ENCODE data around the gene ERCC6L2.

Gene ERCC6L2

GRCh38 chr9:95870906-95871305, 4.6 kb upstream of the ERCC6L2 start:
- DNase-seq, result no peak

- DNase-seq, result no peak
Measured at GRCh38 chr9:95874303-95874988, 1.0 kb upstream of the ERCC6L2 start.

- DNase-seq, result no peak
Measured at GRCh38 chr9:95874989-95875304, 544 bp upstream of the ERCC6L2 start.

- DNase-seq, result no peak
Measured at GRCh38 chr9:95876138-95876444, 600 bp downstream of the ERCC6L2 start.

GRCh38 chr9:95876595-95876994, 1.1 kb downstream of the ERCC6L2 start:
- DNase-seq, result no peak

- DNase-seq, result no peak
Measured at GRCh38 chr9:95877984-95878383, 2.5 kb downstream of the ERCC6L2 start.

GRCh38 chr9:95879591-95879990, 4.1 kb downstream of the ERCC6L2 start:
- DNase-seq, result no peak

- no peak for DNase-seq
Measured at GRCh38 chr9:95880021-95880690, 4.7 kb downstream of the ERCC6L2 start.

- DNase-seq, result no peak
Measured at GRCh38 chr9:95887926-95888497, 12.5 kb downstream of the ERCC6L2 start.

GRCh38 chr9:95890594-95890993, 15.1 kb downstream of the ERCC6L2 start:
- no peak for DNase-seq

- no peak for DNase-seq
Measured at GRCh38 chr9:95891067-95891671, 15.7 kb downstream of the ERCC6L2 start.

GRCh38 chr9:95892690-95893089, 17.2 kb downstream of the ERCC6L2 start:
- DNase-seq, result no peak

- no peak for DNase-seq
Measured at GRCh38 chr9:95896580-95896979, 21.1 kb downstream of the ERCC6L2 start.

- DNase-seq, result no peak
Measured at GRCh38 chr9:95901506-95901905, 26.0 kb downstream of the ERCC6L2 start.

- DNase-seq, result no peak
Measured at GRCh38 chr9:95903398-95903797, 27.9 kb downstream of the ERCC6L2 start.

- DNase-seq, result no peak
Measured at GRCh38 chr9:95907794-95908193, 32.3 kb downstream of the ERCC6L2 start.

- DNase-seq, result no peak
Measured at GRCh38 chr9:95910023-95910707, 34.7 kb downstream of the ERCC6L2 start.

- DNase-seq, result no peak
Measured at GRCh38 chr9:95910770-95911340, 35.4 kb downstream of the ERCC6L2 start.

GRCh38 chr9:95912773-95913172, 37.3 kb downstream of the ERCC6L2 start:
- no peak for DNase-seq

- DNase-seq, result no peak
Measured at GRCh38 chr9:95920017-95920416, 44.5 kb downstream of the ERCC6L2 start.

- no peak for DNase-seq
Measured at GRCh38 chr9:95923794-95924193, 48.3 kb downstream of the ERCC6L2 start.

GRCh38 chr9:95924987-95925386, 49.5 kb downstream of the ERCC6L2 start:
- DNase-seq, result no peak

GRCh38 chr9:95927271-95928004, 51.9 kb downstream of the ERCC6L2 start:
- no peak for DNase-seq
